ENCODE results near the gene UBXN1.
"Not testable (repeated sequence)": the region's sequence is repeated elsewhere in the genome, so short reads cannot be mapped to it uniquely, and the experiment has no call there.

- not testable (repeated sequence) for TF ChIP-seq CTCF (conservative IDR thresholded peaks at IDR 0.05; ENCODE audit: low read length); EZH2phosphoT487 (IDR thresholded peaks at IDR 0.05; ENCODE audit: borderline replicate concordance, low read depth, low read length)
Measured at GRCh38 chr11:62703921-62704320, 25.0 kb upstream of the UBXN1 start.
